Ureter (tissue), 1 donor: ENCODE data around the gene NT5C3A. TPM values are rescaled to one million over a fixed set of nuclear protein-coding genes. Genes with fewer than 3 reads are reported as not detected.
A peak's percentile ranks its signal among the peaks of the same experiment; 100 is the strongest.

Experiments used
- DNase-seq: peaks from one replicate; pipeline ENCODE4 v3.0.0-alpha.2; 2020; ENCODE audit warnings: low spot score
- total RNA-seq: library from RNA; stranded (reverse); gene quantifications from one replicate; pipeline ENCODE4 v1.2.4, GENCODE V29; 2023
- donor health status: DM: yes; HTN: yes; CAD: no.

NT5C3A gene
- total RNA-seq, 1 donor from 2014 or later: 38.9 TPM

DNA sequence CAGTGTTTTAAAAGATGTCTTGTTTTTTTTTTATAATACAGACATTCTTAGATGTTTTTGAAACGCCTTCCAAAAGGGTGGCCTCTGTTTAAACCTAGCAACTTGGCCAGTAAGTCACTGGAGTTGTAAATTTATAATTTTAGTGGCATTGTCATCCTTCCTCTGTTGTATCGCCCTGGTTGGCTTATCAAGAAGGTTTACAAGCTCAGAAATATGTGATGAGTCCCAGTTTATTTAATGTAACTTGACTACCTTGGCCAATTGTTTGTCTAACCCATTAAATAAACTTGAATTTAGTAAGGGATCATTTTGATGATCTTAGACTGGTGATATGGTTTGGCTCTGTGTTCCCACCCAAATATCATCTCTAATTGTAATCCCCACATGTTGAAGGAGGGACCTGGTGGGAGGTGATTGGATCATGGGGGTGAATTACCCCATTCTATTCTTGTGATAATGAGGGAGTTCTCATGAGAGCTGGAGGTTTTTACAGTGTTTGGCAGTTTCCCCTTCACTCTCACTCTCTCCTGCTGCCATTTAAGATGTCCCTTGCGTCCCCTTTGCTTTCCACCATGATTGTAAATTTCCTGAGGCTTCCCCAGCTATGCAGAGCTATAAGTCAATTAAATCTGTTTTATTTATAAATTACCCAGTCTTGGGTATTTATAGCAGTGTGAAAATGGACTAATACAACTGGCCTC, 13.4 kb upstream of the NT5C3A start:
- no peak for DNase-seq

DNA sequence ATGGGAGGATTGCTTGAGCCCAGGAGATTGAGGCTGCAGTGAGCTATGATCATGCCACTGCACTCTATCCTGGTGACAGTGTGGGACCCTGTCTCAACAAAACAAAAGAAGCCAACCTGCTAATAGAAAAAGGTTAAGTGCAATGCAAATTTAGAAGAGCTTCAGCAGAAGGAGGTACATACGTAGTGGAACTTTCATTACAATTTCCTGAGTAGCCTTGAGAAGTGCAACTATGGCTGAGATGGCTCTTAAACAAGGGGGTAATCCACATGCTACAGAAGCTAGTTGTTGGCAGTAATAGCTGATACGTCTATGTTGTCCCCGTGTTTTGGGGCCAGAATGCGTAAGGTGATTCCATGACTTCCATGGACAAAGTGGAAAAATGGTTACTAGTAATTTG, 10.7 kb upstream of the NT5C3A start:
- no peak for DNase-seq

DNA sequence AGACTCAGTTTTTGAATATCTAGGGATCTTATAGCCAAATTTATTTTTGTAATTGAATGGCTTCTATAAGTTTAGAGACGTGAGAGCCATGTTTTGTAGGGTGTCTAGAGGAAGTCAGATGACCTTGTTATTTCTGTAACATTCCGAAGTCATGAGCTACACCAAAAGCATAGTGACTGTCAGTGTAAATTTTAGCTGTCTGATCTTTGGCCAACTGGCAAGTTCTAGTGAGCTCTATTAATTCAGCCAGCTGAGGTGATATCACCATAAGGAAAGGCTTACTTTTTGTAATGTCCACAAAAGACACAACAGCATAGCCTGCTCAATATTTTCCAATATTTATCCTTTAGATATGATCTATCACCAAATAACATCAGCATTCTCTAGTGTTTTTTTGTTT, 9.9 kb upstream of the NT5C3A start:
- no peak for DNase-seq

DNA sequence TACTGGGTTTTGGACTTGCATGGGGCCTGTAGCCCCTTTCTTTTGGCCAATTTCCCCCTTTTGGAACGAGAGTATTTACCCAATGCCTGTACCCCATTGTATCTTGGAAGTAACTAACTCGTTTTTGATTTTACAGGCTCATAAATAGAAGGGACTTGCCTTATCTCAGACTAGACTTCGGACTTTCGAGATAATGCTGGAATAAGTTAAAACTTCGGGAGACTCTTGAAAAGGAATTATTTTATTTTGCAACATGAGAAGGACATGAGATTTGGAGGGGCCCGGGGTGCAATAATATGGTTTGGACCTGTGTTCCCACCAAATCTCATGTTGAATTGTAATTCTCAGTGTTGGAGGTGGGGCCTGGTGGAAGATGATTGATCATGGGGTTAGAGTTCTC, 8.3 kb upstream of the NT5C3A start:
- no peak for DNase-seq

DNA sequence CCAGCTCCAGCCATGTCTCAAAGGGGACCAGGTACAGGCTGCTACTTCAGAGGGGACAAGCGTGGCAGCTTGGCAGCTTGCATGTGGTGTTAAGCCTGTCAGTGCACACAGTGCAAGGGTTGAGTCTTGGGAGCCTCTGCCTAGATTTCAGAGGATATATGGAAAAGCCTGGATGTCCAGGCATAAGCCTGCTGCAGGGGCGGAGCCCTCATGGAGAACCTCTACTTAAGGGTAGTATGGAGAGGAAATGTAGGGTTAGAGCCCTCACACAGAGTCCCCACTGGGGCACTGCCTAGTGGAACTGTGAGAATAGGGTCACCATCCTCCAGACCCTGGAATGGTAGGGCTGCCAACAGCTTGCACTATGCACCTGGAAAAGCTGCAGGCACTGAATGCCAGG, 7.7 kb upstream of the NT5C3A start:
- no peak for DNase-seq

DNA sequence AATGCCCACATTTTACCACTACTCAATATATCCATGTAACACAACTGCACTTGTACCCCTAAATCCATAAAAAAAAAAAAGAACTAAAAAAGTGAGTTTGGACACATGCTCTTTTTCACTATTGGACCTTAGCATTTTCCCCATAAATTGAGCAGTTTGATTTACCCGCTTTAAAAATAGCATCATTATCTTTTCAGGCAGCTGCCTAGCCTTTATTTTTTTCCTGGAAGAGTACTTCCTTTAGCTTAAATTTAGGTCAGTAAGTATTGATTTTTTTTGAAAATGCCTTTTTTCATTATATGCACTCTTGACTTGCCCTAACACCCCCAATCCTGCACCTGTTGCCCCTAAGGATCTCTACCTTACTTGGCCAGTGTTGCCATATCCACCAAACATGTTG, 5.3 kb upstream of the NT5C3A start:
- DNase-seq: no peak

DNA sequence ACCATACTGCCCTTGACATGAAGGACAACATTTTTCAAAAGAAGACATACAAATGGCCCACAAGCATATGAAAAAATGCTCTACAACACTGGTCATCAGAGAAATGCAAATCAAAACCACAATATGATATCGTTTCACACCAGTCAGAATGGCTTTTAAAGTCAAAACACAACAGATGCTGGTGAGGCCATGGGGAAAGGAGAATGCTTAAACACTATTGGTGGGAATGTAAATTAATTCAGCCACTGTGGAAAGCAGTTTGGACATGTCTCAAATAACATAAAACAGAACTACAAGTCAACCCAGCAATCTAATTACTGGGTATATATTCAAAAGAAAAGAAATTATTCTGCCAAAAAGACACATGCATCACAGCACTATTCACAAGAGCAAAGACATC, 4.2 kb upstream of the NT5C3A start:
- no peak for DNase-seq

DNA sequence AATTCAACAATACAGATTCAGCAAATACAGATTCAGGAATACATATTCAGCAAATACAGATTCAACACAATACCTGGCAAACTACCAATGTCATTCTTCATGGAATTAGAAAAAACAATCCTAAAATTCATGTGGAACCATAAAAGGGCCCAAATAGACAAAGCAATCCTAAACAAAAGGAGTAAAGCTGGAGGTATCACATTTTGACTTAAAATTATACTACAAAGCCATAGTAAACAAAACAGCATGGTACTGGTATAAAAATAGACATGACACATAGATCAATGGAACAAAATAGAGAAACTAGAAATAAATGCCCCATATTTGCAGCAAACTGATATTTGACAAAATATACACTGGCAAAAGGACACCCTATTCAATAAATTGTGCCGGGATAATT, 3.4 kb upstream of the NT5C3A start:
- DNase-seq: no peak

DNA sequence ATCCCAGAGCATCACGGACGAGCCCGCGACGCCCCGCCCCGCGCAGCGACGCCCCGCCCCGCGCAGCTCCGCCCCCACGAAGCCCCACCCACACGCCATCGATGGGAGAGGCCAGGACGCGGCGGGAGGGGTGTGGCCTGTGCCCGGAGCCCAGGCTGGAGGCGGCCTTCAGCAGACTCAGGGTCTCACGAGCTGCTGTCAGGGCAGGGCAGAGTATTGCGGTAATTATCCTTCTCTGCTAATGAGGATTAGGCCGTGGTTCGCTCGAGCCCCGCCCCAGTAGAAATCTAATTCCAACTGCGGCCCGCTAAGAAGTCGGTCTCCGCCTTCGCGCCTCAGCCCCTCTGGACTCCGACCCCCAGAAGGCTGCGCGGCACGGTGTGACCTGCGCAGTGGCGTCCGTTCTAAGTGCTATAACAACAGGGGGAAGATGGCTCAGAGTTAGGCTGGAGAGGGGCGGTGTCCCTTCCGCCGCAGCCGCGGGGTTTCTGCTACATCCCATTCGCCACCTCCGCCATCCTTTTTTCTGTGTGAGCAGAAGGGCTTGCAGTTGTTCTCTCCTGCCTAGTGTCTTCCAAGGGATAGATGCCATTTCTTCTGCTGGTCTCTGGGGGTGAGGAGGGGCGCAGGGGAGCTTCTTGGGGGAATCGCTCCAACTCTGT, 337 bp upstream of the NT5C3A start:
- DNase-seq: peak; percentile 93

DNA sequence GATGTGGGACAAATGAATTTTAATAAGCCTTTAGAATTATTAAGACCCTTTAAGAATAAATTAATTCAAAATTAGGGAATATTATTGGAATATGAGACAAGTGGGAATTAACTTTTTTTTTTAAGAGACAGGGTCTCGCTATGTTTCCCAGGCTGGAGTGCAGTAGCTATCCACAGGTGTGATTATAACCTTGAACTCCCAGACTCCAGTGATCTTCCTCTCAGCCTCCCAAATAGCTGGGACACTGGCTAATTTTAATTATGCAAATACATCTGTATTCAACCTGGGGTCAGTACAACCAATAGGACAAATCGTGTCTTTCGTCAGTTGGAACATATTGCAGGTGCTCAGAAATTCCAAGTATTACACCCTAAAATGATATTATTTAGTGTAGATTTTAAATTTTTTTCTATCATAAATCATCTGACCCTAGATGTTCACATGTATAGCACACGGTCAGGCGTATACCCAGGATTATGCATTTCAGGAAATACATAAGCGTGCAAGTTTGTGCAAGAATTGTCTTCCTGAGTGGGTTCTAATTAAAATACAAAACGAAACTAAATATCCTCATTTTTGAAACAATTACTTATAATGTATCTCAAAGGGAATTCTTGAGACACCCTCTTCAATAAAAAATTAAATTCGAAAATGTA, 1.2 kb downstream of the NT5C3A start:
- DNase-seq: no peak

DNA sequence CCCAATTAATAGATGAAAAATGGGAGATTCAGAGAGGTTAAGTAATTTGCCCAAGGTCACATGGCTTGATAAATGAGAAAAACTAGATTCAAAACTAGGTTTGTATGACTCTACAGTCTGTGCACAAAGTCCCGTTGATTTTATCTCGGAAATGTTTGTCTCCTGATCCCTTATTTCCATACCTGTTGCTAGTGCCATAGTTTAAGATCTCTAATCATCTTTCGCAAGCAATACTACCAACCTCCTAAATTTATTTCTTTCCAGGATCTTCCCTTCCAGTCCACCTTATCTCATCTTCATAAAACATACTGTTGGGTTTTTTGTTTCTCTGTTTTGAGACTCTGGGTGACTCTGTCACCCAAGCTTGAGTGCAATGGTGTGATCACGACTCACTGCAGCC, 2.9 kb downstream of the NT5C3A start:
- no peak for DNase-seq

DNA sequence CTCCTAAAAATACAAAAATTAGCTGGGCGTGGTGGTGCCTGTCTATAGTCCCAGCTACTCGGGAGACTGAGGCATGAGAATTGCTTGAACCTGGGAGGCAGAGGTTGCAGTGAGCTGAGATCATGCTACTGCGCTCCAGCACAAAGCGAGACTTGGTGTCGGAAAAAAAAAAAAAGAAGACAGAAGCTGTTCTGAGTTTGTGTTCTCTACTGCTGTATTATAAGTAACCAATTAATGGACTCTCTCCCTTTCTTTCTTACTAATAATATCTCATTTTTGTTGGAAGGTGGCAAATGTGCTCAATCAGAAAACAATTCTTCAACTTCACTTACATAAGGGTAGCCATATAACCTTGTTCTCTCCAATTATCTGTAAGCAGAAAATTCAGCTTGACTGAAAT, 7.4 kb downstream of the NT5C3A start:
- no peak for DNase-seq

DNA sequence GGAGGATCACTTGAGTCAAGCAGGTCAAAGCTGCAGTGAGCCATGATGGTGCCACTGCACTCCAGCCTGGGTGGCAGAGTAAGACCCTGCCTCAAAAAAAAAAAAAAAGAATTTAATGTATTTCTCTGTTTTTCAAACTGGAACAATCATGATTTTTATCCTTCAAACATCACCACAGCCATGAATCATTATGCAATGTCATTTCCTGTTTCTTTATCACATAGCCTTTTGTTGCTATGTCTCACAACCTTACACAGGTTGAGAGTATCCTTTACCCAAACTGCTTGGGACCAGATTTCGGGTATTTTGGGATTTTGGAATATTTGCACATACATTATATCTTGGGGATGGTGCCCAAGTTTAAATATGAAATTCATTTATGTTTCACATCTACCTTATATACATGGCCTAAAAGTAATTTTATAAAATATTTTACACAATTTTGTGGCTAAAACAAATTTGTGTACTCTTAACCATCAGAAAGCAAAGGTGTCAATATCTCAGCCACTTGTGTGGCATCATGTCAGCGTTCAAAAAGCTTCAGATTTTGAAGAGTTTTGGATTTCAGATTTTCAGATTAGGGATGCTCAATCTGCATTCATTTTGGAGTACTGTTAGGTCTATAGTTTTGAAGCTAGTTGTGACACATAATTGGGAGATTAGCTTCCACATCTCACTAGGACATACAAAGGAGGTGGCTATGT, 8.2 kb downstream of the NT5C3A start:
- DNase-seq: no peak

DNA sequence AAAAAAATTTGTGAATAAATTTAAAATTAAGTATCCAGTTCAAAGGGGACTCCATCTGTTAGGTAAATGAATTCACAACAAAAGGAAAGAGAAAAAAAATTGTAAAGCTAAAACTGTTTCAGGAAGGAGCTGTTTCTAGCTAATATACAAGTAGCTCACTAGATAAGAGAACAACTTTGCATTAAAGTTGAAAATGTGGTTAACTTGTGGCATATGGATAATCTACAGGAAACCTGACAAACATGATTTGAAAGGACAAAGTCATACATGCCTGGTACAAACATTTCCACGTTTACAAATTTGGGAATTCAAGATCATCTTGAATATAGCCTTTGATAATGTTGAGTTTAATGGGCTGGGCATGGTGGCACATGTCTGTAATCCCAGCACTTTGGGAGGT, 8.9 kb downstream of the NT5C3A start:
- DNase-seq: no peak

DNA sequence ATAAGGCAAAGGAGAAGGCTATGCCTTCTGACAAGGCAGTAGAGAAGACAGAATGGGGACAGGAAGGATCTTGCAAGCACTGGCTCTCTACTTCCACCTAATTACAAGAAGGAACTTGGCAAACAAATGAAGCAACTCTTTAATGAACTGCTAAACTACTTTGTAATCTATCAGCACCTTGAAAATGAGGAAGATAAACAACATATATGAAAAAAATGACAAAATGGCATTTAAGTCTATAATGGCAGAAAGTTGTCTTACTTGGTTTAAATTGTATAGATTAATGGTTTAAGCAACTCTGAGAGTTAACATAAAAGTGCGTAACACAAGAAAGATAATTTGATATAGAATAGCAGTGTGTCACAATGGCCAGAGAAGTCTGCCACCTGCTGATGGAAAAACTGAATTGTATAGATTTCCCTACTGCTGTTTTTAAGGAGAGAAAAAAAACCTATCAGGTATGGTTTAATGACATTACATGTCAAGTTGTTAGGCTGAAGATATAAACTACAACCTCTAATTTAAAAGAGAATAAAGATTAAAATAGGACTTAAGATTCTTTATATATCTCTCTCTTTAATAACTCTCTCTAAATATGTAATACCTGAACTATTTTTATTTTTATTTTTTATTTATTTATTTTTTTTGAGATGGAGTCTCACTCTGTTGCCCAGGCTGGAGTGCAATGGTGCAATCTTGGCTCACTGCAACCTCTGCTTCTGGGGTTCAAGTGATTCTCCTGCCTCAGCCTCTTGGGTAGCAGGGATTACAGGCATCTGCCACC, 11.8 kb downstream of the NT5C3A start:
- DNase-seq: no peak

DNA sequence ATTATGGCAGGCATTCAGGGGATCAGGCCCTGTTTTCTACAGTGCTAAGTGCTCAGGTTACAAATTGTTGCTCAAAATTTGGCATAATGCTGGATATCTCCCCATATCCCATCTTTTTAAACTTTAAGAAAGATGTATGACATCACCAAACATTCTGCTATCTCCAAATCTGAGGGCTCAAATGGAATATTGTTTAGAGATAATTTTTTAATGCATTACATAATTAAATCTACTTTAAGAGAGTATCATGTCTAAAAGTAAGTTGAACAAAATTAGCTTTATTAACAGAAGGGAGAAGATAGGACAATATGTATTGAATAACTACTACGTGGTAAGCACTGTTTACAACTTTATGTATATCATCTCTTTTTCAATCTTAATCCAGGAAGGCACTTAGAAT, 13.9 kb downstream of the NT5C3A start:
- DNase-seq: no peak

DNA sequence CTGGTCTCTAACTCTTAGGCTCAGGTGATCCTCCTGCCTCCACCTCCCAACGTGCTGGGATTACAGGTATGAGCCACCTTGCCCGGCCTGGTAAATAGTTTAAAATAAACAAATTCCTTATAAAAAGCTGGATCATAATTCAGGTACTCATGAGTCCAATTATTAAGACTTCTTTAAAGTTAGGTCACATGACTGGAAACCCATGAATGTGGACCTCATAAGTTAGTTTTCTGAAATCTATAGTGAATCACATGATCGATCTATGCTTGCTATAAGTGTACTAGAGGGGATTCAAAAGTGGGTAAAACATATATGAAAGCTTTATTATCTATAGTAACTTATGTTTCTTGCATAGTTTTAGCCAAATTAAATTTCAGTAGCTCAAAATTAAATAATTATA, 14.3 kb downstream of the NT5C3A start:
- no peak for DNase-seq

DNA sequence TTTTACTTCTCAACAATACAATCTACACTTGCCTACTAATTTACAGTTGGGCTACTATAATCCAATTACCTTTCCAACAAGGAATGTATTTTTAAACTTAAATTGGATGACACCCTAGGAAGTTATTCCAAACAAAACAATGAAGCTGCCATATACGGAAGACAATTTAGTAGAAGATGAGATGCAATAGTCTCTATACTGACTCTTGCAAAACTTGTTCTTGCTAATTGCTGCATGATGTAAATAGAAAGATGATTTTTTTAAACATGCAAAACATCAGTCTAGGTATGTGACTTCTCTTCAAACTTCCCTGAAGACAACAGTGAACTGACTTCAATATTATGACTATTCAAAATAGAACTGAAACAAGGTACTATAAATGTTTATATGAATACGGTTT, 17.6 kb downstream of the NT5C3A start:
- no peak for DNase-seq

DNA sequence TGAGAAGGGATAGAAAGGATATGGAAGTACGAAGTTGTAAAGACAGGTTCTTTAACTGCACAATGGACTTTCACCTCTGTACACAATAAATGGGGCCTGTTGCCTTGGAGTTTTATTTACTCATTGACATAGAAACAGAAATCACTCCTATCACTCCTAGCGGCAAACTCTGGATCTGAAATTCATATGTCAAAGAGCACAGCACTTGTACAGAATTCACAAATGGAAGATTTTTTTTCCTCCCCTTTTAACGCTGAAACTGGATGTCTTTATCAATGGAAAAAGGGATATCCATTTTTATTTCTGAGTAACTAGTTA, 18.2 kb downstream of the NT5C3A start:
- DNase-seq: no peak

DNA sequence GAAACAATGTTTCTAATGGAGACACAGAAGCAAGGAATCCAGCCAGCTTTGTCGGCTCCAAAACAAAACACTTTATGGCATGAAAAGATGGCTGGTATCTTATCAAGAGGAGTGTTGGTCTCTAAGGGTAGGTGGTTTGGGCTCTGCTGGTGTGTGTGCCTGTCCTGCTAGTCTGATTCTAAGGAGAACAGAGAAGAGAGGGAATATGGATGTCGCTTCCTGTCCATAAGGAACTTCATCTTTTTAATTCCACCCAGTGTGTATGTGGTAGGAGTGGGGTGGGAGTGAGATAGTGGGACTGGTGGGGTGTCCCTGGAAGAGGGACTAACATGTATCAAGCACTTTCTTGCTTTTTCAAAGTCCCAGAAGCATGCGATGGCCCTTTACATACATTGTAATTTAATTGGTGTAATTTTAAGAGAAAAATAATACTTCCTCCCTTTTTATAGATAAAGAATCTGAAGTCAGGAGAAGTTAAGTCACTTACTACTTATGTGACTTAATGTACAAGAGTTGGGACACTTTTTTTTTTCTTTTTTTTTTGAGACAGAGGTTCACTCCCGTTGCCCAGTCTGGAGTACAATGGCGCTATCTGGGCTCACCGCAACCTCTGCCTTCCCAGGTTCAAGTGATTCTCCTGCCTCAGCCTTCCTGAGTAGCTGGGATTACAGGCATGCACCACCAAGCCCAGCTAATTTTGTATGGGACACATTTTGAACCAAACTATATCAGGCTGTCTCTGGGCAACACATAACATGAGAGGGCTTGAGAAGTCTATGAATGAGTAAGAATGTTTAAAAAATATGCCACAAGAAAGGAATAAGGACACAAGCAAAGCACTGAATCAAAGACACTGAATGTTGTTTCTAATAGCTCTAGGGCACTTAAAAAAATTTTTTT, 18.8 kb downstream of the NT5C3A start:
- no peak for DNase-seq
